Activated CD8-positive, alpha-beta T cell treated with anti-CD3 and anti-CD28 coated beads for 36 hours (primary cell): ENCODE results near the gene RFTN1. TPM values are rescaled to one million over a fixed set of nuclear protein-coding genes. Genes with fewer than 3 reads are reported as not detected.

Experiments used
- ATAC-seq: fragments of 200-7000 bp; cut with Tn5 transposase; one replicate; pipeline ENCODE4 v1.10.0; 2021; ENCODE audit warnings: mild to moderate bottlenecking, moderate library complexity
- CTCF ChIA-PET: fragments of 350-600 bp; sonication (Branson Sonifier 250); formaldehyde crosslinking; loops from one replicate; lab custom pipeline; 2021; ENCODE audit warnings: antibody characterized with exemption; lab: Charles Lee
- POLR2A ChIA-PET: fragments of 350-600 bp; sonication (Branson Sonifier 250); formaldehyde crosslinking; loops from one replicate; lab custom pipeline; 2021; ENCODE audit warnings: antibody characterized with exemption; lab: Charles Lee
- DNase-seq: peaks from one replicate; pipeline ENCODE4 v3.0.0-alpha.2; 2020
- H3K27ac Mint-ChIP-seq: one replicate; pipeline ENCODE4 v1.8.0; 2021; ENCODE audit warnings: mild to moderate bottlenecking, mixed read lengths
- H3K27me3 Mint-ChIP-seq: one replicate; pipeline ENCODE4 v1.8.0; 2021; ENCODE audit warnings: mixed read lengths
- H3K36me3 Mint-ChIP-seq: one replicate; pipeline ENCODE4 v1.8.0; 2021; ENCODE audit warnings: low read depth, mixed read lengths
- H3K4me1 Mint-ChIP-seq: one replicate; pipeline ENCODE4 v1.8.0; 2021; ENCODE audit warnings: low read depth, mixed read lengths
- H3K4me3 Mint-ChIP-seq: one replicate; pipeline ENCODE4 v1.8.0; 2021; ENCODE audit warnings: mild to moderate bottlenecking, moderate library complexity, mixed read lengths
- H3K9me3 Mint-ChIP-seq: one replicate; pipeline ENCODE4 v1.8.0; 2021; ENCODE audit warnings: mixed read lengths
- intact Hi-C: fragments of 100-400 bp; cut with micrococcal nuclease; formaldehyde crosslinking; loops from one replicate; pipeline ENCODE4 v1.10.0; 2022
- total RNA-seq, 2 experiments: library from RNA; stranded (reverse); gene quantifications; one replicate each; pipeline ENCODE4 v1.2.3, GENCODE V29; 2021
- TF ChIP-seq, protein P1 (sequence below): fragments of 200-600 bp; IDR thresholded peaks from one replicate; pipeline ENCODE4 v1.8.0; 2022; ENCODE audit warnings: antibody characterized with exemption, mild to moderate bottlenecking

The RFTN1 gene
- total RNA-seq, 2 experiments from 2014 or later: 113 to 125 TPM

DNA sequence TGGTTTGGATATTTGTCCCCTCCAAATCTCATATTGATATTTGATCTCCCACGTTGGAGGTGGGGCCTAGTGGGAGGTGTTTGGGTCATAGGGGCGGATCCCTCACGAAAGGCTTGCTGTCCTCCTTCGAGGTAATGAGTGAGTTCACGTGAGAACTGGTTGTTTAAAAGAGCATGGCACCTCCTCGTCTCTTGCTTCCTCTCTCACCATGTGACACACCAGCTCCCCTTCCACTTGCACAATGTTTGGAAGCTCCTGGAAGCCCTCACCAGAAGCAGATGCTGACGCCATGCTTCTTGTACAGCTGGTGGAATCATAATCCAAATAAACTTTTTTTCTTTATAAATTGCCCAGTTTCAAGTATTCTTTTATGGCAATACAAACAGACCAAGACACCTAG lies 38.6 kb downstream of the RFTN1 start:
- H3K4me1 Mint-ChIP-seq: peaks cover 58% of the 10 kb centered on the region
- POLR2A ChIA-PET: no interaction called here
- H3K36me3 Mint-ChIP-seq: peaks cover 95% of the 10 kb centered on the region
- no peak overlapping the region for H3K27ac Mint-ChIP-seq
- TF ChIP-seq, protein P1, sequence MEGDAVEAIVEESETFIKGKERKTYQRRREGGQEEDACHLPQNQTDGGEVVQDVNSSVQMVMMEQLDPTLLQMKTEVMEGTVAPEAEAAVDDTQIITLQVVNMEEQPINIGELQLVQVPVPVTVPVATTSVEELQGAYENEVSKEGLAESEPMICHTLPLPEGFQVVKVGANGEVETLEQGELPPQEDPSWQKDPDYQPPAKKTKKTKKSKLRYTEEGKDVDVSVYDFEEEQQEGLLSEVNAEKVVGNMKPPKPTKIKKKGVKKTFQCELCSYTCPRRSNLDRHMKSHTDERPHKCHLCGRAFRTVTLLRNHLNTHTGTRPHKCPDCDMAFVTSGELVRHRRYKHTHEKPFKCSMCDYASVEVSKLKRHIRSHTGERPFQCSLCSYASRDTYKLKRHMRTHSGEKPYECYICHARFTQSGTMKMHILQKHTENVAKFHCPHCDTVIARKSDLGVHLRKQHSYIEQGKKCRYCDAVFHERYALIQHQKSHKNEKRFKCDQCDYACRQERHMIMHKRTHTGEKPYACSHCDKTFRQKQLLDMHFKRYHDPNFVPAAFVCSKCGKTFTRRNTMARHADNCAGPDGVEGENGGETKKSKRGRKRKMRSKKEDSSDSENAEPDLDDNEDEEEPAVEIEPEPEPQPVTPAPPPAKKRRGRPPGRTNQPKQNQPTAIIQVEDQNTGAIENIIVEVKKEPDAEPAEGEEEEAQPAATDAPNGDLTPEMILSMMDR: no peak
- H3K9me3 Mint-ChIP-seq: peaks cover 2% of the 10 kb centered on the region
- ATAC-seq (no peak), DNase-seq (no peak)
- CTCF ChIA-PET: no interaction called here
- no peak overlapping the region for H3K4me3 Mint-ChIP-seq
- H3K27me3 Mint-ChIP-seq: no peaks in the 10 kb centered on the region
- intact Hi-C loops: no loop called here

DNA sequence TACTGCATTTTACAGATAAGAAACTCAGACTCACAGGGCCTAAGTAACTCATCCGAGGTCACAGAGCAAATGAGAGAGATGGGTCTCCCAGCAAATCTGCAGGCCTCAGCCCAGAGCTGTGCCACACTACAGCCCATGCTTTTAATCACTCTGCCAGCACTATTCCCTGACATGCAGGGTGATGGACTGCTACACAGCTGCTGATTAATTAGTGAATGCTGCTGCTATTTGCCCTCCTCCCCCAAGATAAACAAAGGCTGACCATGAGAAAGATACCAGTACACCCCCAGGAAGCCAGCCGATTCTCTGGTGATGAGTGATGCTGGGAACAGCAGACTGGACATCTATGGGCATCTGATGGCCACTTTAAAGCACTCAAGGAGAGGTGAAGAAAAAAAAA lies 39.3 kb downstream of the RFTN1 start:
- DNase-seq (no peak), ATAC-seq (no peak)
- Mint-ChIP-seq H3K4me3 (no peak overlapping the region), H3K27ac (no peak overlapping the region), H3K4me1 (peaks cover 63% of the 10 kb centered on the region), H3K27me3 (no peaks in the 10 kb centered on the region), H3K36me3 (peaks cover 95% of the 10 kb centered on the region), H3K9me3 (peaks cover 2% of the 10 kb centered on the region)
- intact Hi-C loops: no loop called here
- TF ChIP-seq, protein P1: no peak
- ChIA-PET CTCF (no interaction called here), POLR2A (interaction anchor here (1.0 kb wide), 1 partner anchor 12 kb away, joined by 3 read pairs; no protein-coding TSS in a partner anchor)

DNA sequence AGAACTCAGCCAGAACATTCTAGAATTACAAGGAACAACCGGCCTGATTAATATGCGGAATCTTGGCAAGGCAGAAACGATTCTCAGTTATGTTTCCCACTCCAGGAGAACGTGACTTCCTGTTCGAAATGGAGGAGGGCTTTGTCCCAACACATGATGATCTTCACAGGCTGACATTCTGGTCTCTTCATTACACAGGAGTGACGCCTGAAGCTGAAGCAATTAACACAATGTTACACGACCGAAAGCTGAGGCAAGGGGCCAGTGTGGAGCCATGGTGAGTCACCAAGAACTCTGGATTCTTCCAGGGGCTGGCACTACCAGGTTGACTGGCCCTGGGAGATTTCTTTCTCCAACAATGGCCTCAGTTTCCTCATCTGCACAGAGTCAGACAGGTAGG lies 40.9 kb downstream of the RFTN1 start:
- H3K9me3 Mint-ChIP-seq: no peaks in the 10 kb centered on the region
- H3K27me3 Mint-ChIP-seq: no peaks in the 10 kb centered on the region
- H3K27ac Mint-ChIP-seq: no peak overlapping the region
- ChIA-PET POLR2A (no interaction called here), CTCF (no interaction called here)
- H3K4me3 Mint-ChIP-seq: no peak overlapping the region
- H3K4me1 Mint-ChIP-seq: peaks cover 67% of the 10 kb centered on the region
- no peak for DNase-seq
- H3K36me3 Mint-ChIP-seq: peaks cover 91% of the 10 kb centered on the region
- intact Hi-C loops: no loop called here
- no peak for ATAC-seq
- TF ChIP-seq, protein P1: no peak

DNA sequence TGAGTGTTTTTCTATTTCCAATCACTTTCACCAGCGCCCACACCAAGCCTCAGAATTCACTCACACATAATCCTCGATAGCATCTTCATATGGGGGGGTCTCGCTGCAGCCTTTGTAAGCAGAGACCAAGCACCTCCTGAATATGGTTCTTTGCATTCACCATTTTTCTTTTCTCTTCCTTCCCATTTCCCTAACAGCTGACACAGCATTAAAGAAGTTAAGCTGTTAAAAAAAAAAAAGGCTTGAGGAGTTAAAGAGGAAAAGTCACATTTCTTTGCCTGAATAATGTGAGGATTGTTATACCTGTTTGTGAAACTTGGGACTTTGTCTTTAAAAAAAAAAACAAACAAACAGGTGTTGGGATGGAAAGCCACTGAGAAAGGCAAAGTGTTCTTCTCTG lies 41.6 kb downstream of the RFTN1 start:
- no peaks in the 10 kb centered on the region for H3K9me3 Mint-ChIP-seq
- intact Hi-C loops: no loop called here
- ATAC-seq (no peak), DNase-seq (no peak)
- H3K4me3 Mint-ChIP-seq: no peak overlapping the region
- H3K27me3 Mint-ChIP-seq: no peaks in the 10 kb centered on the region
- peaks cover 67% of the 10 kb centered on the region for H3K4me1 Mint-ChIP-seq
- peaks cover 91% of the 10 kb centered on the region for H3K36me3 Mint-ChIP-seq
- TF ChIP-seq, protein P1: no peak
- CTCF ChIA-PET: no interaction called here
- no peak overlapping the region for H3K27ac Mint-ChIP-seq
- POLR2A ChIA-PET: no interaction called here

DNA sequence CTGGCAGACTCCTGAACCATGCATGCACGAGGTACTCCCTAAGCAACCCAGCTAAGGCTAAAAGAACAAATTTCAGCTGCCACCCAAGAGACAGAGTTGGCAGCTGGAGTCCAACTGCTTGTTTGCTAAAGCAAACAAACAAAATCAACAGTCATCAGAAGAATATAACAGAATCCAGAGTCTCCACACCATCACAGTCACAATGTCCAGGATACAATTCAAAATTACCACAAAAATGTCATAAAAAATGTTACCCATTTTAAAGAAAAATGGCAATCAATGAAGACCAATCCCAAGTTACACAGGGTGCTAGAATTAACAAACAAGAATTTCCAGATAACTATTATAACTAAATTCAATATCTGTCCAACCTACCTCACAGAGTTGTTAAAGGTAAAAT lies 42.9 kb downstream of the RFTN1 start:
- H3K9me3 Mint-ChIP-seq: no peaks in the 10 kb centered on the region
- intact Hi-C loops: no loop called here
- H3K4me1 Mint-ChIP-seq: peaks cover 62% of the 10 kb centered on the region
- no peak overlapping the region for H3K4me3 Mint-ChIP-seq
- DNase-seq (no peak), ATAC-seq (no peak)
- H3K27ac Mint-ChIP-seq: no peak overlapping the region
- TF ChIP-seq, protein P1: no peak
- peaks cover 91% of the 10 kb centered on the region for H3K36me3 Mint-ChIP-seq
- CTCF ChIA-PET: no interaction called here
- POLR2A ChIA-PET: interaction anchor here (0.9 kb wide), 1 partner anchor 39 kb away, joined by 4 read pairs; no protein-coding TSS in a partner anchor
- H3K27me3 Mint-ChIP-seq: no peaks in the 10 kb centered on the region
